Coronary artery (tissue), 2 donors: ENCODE data around the gene PRKACG.
A peak's percentile ranks its signal among the peaks of the same experiment; 100 is the strongest.
"Not testable (repeated sequence)": the region's sequence is repeated elsewhere in the genome, so short reads cannot be mapped to it uniquely, and the experiment has no call there.

ENCODE experiments used
- DNase-seq: peaks from one replicate; pipeline ENCODE4 v3.0.0-alpha.2; 2017; ENCODE audit warnings: low spot score
- H3K27ac ChIP-seq, 2 donors: fragments of 200-600 bp; sonication (generic); one replicate each; pipeline ENCODE4 v1.5.1; 2016 to 2019
- H3K4me3 ChIP-seq: fragments of 200-600 bp; sonication (generic); 2 replicates; pipeline ENCODE4 v1.5.1; 2016; ENCODE audit warnings: mild to moderate bottlenecking, moderate library complexity
- TF ChIP-seq, protein P1 (sequence below): fragments of 200-600 bp; sonication (generic); IDR thresholded peaks from one replicate; pipeline ENCODE4 v1.5.1; 2019; ENCODE audit warnings: antibody characterized with exemption

PRKACG gene

DNA sequence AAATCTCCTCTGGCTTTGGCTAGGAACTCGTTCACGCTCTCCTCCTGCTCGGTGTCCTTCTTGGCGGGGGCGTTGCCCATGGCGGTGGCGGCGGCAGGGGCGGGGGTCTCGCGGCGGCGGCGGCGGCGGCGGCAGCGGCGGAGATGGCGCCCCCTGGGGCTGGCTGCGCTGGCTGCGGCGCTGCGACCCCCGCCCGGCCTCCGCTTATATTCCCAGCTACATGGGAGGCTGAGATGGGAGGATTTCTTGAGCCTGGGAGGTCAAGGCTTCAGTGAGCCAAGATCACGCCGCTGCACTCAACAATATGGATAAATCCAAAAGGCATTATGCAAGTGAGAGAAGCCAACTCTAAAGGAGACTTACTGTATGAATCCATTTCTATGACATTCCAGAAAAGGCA lies at the start of gene PRKACG:
PRKACG (minus strand) TSS at position 101 of the 400 bp plus-strand sequence; CDS start at position 80, 21 bp downstream.
- Histone ChIP-seq H3K27ac (no peak within 1 kb of the TSS), H3K4me3 (no peak within 1 kb of the TSS)
- DNase-seq: no peak
- TF ChIP-seq, protein P1, sequence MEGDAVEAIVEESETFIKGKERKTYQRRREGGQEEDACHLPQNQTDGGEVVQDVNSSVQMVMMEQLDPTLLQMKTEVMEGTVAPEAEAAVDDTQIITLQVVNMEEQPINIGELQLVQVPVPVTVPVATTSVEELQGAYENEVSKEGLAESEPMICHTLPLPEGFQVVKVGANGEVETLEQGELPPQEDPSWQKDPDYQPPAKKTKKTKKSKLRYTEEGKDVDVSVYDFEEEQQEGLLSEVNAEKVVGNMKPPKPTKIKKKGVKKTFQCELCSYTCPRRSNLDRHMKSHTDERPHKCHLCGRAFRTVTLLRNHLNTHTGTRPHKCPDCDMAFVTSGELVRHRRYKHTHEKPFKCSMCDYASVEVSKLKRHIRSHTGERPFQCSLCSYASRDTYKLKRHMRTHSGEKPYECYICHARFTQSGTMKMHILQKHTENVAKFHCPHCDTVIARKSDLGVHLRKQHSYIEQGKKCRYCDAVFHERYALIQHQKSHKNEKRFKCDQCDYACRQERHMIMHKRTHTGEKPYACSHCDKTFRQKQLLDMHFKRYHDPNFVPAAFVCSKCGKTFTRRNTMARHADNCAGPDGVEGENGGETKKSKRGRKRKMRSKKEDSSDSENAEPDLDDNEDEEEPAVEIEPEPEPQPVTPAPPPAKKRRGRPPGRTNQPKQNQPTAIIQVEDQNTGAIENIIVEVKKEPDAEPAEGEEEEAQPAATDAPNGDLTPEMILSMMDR: no peak

DNA sequence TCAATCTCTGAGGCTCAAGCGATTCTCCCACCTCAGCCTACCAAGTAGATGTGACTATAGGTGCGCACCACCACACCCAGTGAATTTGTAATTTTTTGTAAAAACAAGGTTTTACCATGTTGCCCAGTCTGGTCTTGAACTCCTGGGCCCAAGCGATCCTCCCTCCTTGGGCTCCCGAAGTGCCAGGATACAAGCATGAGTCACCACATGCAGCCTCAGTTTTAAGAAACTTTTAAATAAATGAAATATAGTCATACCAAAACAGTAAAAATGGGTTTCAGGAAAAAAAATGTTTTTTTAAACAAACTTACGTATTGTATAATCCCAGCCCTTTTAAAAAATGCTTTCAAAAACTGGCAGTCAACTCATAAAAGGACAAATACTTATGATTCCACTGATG lies 48.3 kb upstream of the PRKACG start:
- H3K4me3 ChIP-seq: no peak overlapping the region
- TF ChIP-seq, protein P1: no peak
- peak overlapping the region in 1 of 2 donors; percentile 55 for H3K27ac ChIP-seq
- no peak for DNase-seq

DNA sequence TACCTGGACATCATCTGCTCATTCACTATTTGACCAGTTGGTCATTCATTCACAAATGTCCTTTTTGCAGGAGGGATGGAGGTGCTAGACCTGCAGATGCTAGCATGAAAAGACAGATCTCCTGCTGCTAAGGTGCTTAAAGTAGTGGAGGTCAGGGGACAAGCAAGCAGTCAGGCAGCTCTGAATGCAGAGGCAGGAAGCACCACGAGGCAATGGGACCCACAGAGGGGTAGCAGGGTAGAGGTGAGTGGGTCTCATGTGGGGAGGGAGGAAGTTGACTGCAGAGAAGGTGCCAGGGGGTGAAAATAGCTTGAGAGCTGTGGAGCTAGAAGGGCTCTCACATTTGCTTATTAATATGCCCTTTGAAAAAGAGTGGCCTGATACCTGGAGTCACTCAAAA lies 46.9 kb upstream of the PRKACG start:
- no peak for DNase-seq
- H3K4me3 ChIP-seq: no peak overlapping the region
- no peak overlapping the region for H3K27ac ChIP-seq
- TF ChIP-seq, protein P1: no peak

- TF ChIP-seq, protein P1: no peak
- no peak overlapping the region for H3K27ac ChIP-seq
- peak; percentile 35 for DNase-seq
- no peak overlapping the region for H3K4me3 ChIP-seq
Observed at GRCh38 chr9:69058101-69058500, 44.2 kb upstream of the PRKACG start.

DNA sequence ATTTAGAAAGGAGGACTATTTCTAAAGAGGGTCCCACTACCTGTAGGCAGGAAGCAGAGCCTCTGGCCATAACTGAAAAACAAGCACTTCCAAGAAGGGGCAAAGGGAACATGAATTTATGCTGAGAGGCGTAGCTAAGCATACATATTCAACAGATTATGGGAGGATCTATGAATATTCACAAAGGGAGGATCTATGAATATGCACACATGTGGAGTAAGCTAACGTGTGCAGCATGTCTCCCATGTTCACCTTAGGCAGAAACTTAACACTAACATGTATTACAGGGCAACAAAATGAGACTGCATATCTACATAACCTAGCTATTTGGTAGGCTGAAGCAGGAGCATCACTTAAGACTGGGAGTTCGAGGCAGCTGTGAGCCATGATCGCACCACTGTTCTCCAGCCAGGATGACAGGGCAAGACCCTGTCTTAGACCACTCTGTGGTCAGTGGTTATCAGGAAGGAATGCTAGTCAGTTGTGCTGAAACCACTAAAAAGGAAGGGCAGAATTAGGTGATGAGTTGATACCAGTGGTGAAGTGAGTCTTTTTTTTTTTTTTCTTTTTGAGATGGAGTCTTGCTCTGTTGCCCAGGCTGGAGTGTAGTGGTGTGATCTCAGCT lies 42.4 kb upstream of the PRKACG start:
- H3K27ac ChIP-seq: no peak overlapping the region
- no peak for DNase-seq

DNA sequence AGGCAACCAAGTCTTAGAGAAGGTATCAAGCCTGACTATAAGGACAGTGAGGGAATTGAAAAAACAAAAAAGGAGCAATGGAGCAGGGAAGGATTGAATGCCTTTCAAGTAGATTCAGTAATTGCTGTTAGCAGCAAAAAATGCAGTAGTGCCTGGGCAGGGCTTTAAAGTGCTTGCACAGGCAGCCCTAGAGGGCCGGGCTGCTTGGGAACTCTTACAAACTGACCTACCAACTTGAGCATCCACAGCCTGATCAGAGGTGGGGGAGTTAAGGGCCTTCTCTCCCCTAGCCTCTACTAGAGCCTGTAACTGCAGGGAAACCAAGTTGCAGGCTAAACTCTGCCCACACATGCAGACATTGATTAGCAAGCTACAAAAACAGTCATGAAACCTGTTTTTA lies 41.1 kb upstream of the PRKACG start:
- no peak overlapping the region for H3K4me3 ChIP-seq
- no peak overlapping the region for H3K27ac ChIP-seq
- no peak for DNase-seq
- TF ChIP-seq, protein P1: no peak

More for the DNA sequence above, 42.4 kb upstream of the PRKACG start:
- TF ChIP-seq, protein P1: no peak
- H3K4me3 ChIP-seq: no peak overlapping the region

DNA sequence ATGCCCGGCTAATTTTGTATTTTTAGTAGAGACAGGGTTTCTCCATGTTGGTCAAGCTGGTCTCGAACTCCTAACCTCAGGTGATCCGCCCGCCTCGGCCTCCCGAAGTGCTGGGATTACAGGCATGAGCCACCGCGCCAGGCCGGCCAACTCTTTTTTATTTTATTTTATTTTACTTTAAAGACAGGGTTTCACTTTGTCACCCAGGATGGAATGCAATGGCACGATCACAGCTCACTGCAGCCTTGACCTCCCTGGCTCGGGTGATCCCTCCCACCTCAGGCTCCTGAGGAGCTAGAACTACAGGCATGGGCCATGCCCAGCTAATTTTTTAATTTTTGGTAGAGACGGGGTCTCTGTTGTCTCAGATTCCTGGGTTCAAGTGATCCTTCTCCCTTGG lies 37.0 kb upstream of the PRKACG start:
- H3K27ac ChIP-seq, DNase-seq, H3K4me3 ChIP-seq: not testable (repeated sequence)
